HepG2 (cell line): Measurements from ENCODE around the gene CRAT. TPM values are rescaled to one million over a fixed set of nuclear protein-coding genes. Genes with fewer than 3 reads are reported as not detected.

Experiments
- PHF8 ChIP-seq: sonication (generic); formaldehyde crosslinking; IDR thresholded peaks from 2 replicates; pipeline ENCODE4 v1.5.0; 2020; ENCODE audit warnings: missing genetic modification reagents
- UBTF ChIP-seq: sonication (generic); formaldehyde crosslinking; IDR thresholded peaks from 2 replicates; pipeline ENCODE4 v1.4.0; 2020; ENCODE audit warnings: mild to moderate bottlenecking, missing genetic modification reagents
- ZBTB21 ChIP-seq: sonication (generic); formaldehyde crosslinking; IDR thresholded peaks from 2 replicates; pipeline ENCODE4 v1.4.0; 2020; ENCODE audit warnings: missing genetic modification reagents
- ZKSCAN8 ChIP-seq: IDR thresholded peaks from 2 replicates; pipeline ENCODE4 v1.6.1; 2016; ENCODE audit warnings: borderline replicate concordance, missing genetic modification reagents, missing compliant biosample characterization
- ZNF615 ChIP-seq: sonication (generic); formaldehyde crosslinking; IDR thresholded peaks from 2 replicates; pipeline ENCODE4 v1.5.0; 2020; ENCODE audit warnings: mild to moderate bottlenecking, missing genetic modification reagents, borderline replicate concordance
- polyA plus RNA-seq, 8 experiments: library from polyadenylated mRNA; depleted of rRNA in 3 of 8; stranded (reverse) in 7 of 8; unstranded in 1 of 8; fragments of >200 nt; fragmentation: Illumina TruSeq in 4 of 8; extraction: Trizol in 4 of 8; gene quantifications; 2 replicates each; pipeline versions ENCODE4 v1.2.1 to v1.2.3, GENCODE V29; 2011 to 2016; ENCODE audit warnings: low read depth in 4 of 8, missing spikeins in 1 of 8, mixed read lengths in 1 of 8; ENCODE audit not compliant: insufficient read depth in 1 of 8
- total RNA-seq, 5 experiments: library from RNA; depleted of rRNA; stranded (reverse); fragments of >200 nt; fragmentation: Illumina TruSeq; extraction: Trizol; gene quantifications; 2 replicates each; pipeline ENCODE4 v1.2.3, GENCODE V29; 2016; ENCODE audit warnings: low read depth in 1 of 5
- TF ChIP-seq, protein P1 (sequence below): IDR thresholded peaks from 2 replicates; pipeline ENCODE4 v1.6.1; 2016; ENCODE audit warnings: mild to moderate bottlenecking
- TF ChIP-seq, protein P2 (sequence below): sonication (generic); formaldehyde crosslinking; IDR thresholded peaks from 2 replicates; pipeline ENCODE4 v1.9.0; 2022; ENCODE audit warnings: missing genetic modification reagents, mild to moderate bottlenecking, borderline replicate concordance
- TF ChIP-seq, protein P3 (sequence below): sonication (generic); formaldehyde crosslinking; IDR thresholded peaks from 2 replicates; pipeline ENCODE4 v1.4.0; 2020; ENCODE audit warnings: missing genetic modification reagents, borderline replicate concordance
- TF ChIP-seq, protein P4 (sequence below): sonication (generic); formaldehyde crosslinking; IDR thresholded peaks from 2 replicates; pipeline ENCODE4 v1.4.0; 2020; ENCODE audit warnings: missing genetic modification reagents

Gene CRAT
- total and polyA plus RNA-seq, 2 of the 13 experiments (the other 11 are each of a cell fraction or from before 2014, with no cell fraction given): 26.1 to 26.6 TPM

DNA sequence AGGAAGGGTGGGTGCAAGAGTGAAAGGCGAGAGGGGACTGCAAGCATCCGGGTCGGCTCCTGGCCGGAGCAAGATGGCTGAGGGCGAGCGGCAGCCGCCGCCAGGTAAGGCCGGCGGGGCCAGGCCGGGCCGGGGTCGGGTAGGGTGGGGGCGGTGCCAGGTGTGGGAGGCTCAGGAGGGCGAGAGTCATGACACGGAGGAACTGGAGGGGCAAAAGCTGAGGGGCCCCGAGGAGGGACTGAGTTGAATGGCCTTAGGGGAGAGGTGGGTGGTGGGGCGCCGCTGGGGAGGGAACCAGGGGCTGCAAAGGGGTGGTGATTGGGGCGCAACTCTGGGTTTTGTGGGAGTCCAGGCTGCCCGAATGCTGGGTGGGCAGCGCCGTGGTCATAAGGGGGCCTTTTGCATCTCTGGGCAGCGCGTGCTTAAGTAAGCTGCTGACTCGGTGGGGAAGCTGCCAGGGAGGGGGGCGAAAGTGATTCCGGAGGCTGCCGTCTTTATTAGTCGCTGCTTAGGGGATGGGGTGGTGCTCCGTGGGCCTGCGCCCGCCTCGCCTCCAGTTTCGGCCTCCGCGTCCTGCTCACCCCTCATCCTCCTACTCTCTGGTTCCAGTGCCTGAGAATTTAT, 1.0 kb upstream of the CRAT start (continued):
- TF ChIP-seq, protein P1, sequence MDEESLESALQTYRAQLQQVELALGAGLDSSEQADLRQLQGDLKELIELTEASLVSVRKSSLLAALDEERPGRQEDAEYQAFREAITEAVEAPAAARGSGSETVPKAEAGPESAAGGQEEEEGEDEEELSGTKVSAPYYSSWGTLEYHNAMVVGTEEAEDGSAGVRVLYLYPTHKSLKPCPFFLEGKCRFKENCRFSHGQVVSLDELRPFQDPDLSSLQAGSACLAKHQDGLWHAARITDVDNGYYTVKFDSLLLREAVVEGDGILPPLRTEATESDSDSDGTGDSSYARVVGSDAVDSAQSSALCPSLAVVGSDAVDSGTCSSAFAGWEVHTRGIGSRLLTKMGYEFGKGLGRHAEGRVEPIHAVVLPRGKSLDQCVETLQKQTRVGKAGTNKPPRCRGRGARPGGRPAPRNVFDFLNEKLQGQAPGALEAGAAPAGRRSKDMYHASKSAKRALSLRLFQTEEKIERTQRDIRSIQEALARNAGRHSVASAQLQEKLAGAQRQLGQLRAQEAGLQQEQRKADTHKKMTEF (CRISPR knock-in tag): peak; percentile 51; the same call in 1 of the 2 replicates
- TF ChIP-seq, protein P2, sequence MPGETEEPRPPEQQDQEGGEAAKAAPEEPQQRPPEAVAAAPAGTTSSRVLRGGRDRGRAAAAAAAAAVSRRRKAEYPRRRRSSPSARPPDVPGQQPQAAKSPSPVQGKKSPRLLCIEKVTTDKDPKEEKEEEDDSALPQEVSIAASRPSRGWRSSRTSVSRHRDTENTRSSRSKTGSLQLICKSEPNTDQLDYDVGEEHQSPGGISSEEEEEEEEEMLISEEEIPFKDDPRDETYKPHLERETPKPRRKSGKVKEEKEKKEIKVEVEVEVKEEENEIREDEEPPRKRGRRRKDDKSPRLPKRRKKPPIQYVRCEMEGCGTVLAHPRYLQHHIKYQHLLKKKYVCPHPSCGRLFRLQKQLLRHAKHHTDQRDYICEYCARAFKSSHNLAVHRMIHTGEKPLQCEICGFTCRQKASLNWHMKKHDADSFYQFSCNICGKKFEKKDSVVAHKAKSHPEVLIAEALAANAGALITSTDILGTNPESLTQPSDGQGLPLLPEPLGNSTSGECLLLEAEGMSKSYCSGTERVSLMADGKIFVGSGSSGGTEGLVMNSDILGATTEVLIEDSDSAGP (CRISPR knock-in tag): peak; percentile 67; the same call in 1 of the 2 replicates
- TF ChIP-seq PHF8 (CRISPR knock-in tag) (peak; percentile 13; the same call in 1 of the 2 replicates), ZBTB21 (CRISPR knock-in tag) (no peak), ZKSCAN8 (CRISPR knock-in tag) (no peak), UBTF (CRISPR knock-in tag) (peak; percentile 78), ZNF615 (no peak)
- TF ChIP-seq, protein P3, sequence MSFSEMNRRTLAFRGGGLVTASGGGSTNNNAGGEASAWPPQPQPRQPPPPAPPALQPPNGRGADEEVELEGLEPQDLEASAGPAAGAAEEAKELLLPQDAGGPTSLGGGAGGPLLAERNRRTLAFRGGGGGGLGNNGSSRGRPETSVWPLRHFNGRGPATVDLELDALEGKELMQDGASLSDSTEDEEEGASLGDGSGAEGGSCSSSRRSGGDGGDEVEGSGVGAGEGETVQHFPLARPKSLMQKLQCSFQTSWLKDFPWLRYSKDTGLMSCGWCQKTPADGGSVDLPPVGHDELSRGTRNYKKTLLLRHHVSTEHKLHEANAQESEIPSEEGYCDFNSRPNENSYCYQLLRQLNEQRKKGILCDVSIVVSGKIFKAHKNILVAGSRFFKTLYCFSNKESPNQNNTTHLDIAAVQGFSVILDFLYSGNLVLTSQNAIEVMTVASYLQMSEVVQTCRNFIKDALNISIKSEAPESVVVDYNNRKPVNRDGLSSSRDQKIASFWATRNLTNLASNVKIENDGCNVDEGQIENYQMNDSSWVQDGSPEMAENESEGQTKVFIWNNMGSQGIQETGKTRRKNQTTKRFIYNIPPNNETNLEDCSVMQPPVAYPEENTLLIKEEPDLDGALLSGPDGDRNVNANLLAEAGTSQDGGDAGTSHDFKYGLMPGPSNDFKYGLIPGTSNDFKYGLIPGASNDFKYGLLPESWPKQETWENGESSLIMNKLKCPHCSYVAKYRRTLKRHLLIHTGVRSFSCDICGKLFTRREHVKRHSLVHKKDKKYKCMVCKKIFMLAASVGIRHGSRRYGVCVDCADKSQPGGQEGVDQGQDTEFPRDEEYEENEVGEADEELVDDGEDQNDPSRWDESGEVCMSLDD (CRISPR knock-in tag): 0 out of 2 replicates have a peak, but pooled peaks have one; percentile 11
- TF ChIP-seq, protein P4, sequence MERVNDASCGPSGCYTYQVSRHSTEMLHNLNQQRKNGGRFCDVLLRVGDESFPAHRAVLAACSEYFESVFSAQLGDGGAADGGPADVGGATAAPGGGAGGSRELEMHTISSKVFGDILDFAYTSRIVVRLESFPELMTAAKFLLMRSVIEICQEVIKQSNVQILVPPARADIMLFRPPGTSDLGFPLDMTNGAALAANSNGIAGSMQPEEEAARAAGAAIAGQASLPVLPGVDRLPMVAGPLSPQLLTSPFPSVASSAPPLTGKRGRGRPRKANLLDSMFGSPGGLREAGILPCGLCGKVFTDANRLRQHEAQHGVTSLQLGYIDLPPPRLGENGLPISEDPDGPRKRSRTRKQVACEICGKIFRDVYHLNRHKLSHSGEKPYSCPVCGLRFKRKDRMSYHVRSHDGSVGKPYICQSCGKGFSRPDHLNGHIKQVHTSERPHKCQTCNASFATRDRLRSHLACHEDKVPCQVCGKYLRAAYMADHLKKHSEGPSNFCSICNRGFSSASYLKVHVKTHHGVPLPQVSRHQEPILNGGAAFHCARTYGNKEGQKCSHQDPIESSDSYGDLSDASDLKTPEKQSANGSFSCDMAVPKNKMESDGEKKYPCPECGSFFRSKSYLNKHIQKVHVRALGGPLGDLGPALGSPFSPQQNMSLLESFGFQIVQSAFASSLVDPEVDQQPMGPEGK (CRISPR knock-in tag): peak; percentile 67
